SK-N-MC (cell line): ENCODE measurements around the gene JAKMIP3.

ENCODE experiments used
- DNase-seq: peaks from one replicate; pipeline ENCODE4 v3.0.0-alpha.2; 2011; ENCODE audit warnings: low read depth, low spot score
- H3K27ac ChIP-seq: fragments of 200-600 bp; sonication (generic); 2 replicates; pipeline ENCODE4 v1.5.1; 2016; ENCODE audit warnings: mixed run types
- H3K36me3 ChIP-seq: fragments of 200-600 bp; sonication (generic); 2 replicates; pipeline ENCODE4 v1.6.1; 2017; ENCODE audit warnings: antibody characterized with exemption, low read length, mixed read lengths; ENCODE audit not compliant: insufficient read depth
- H3K4me3 ChIP-seq: fragments of 200-600 bp; sonication (generic); 2 replicates; pipeline ENCODE4 v1.5.1; 2016
- H3K9ac ChIP-seq: fragments of 200-600 bp; sonication (generic); 2 replicates; pipeline ENCODE4 v1.8.0; 2017; ENCODE audit warnings: mixed run types, mixed read lengths; ENCODE audit not compliant: insufficient read length
- H3K9me3 ChIP-seq: fragments of 200-600 bp; sonication (generic); 2 replicates; pipeline ENCODE4 v1.6.1; 2017; ENCODE audit warnings: low read depth, mild to moderate bottlenecking, antibody characterized with exemption, low read length, moderate library complexity, mixed read lengths
- EZH2 ChIP-seq: fragments of 200-600 bp; sonication (generic); IDR thresholded peaks from one replicate; pipeline ENCODE4 v1.6.1; 2017; ENCODE audit warnings: antibody characterized with exemption
- FOXP2 ChIP-seq: optimal IDR thresholded peaks from 2 replicates; pipeline ENCODE3; 2011; ENCODE audit warnings: mild to moderate bottlenecking, moderate library complexity; ENCODE audit not compliant: insufficient read depth; ENCODE audit errors: extremely low read length, control extremely low read depth
- POLR2AphosphoS5 ChIP-seq: IDR thresholded peaks from 2 replicates; pipeline ENCODE4 v1.6.1; 2012; ENCODE audit warnings: mild to moderate bottlenecking, low read depth, low read length, borderline replicate concordance

JAKMIP3 gene

GRCh38 chr10:132102717-132103110 lies 37.0 kb downstream of the JAKMIP3 start:
- TF ChIP-seq POLR2AphosphoS5 (no peak), FOXP2 (no peak), EZH2 (no peak)
- Histone ChIP-seq H3K9ac (no peak overlapping the region), H3K9me3 (no peaks in the 10 kb centered on the region), H3K4me3 (no peak overlapping the region), H3K27ac (no peak overlapping the region), H3K36me3 (no peaks in the 10 kb centered on the region)
- DNase-seq: no peak

GRCh38 chr10:132103116-132103910 lies 37.6 kb downstream of the JAKMIP3 start:
- DNase-seq: no peak
- H3K27ac ChIP-seq: no peak overlapping the region
- H3K36me3 ChIP-seq: no peaks in the 10 kb centered on the region
- H3K9me3 ChIP-seq: no peaks in the 10 kb centered on the region
- TF ChIP-seq POLR2AphosphoS5 (no peak), FOXP2 (no peak), EZH2 (no peak)
- no peak overlapping the region for H3K9ac ChIP-seq
- H3K4me3 ChIP-seq: no peak overlapping the region

GRCh38 chr10:132104062-132104461 lies 38.3 kb downstream of the JAKMIP3 start:
- H3K4me3 ChIP-seq: no peak overlapping the region
- H3K36me3 ChIP-seq: no peaks in the 10 kb centered on the region
- DNase-seq: no peak
- no peak for TF ChIP-seq EZH2
- no peak for TF ChIP-seq FOXP2
- no peak for TF ChIP-seq POLR2AphosphoS5
- H3K27ac ChIP-seq: no peak overlapping the region
- no peak overlapping the region for H3K9ac ChIP-seq
- H3K9me3 ChIP-seq: no peaks in the 10 kb centered on the region

- H3K36me3 ChIP-seq: no peaks in the 10 kb centered on the region
- H3K9ac ChIP-seq: no peak overlapping the region
- no peaks in the 10 kb centered on the region for H3K9me3 ChIP-seq
- DNase-seq: no peak
- no peak overlapping the region for H3K4me3 ChIP-seq
- no peak for TF ChIP-seq POLR2AphosphoS5
- no peak for TF ChIP-seq EZH2
- TF ChIP-seq FOXP2: no peak
- H3K27ac ChIP-seq: no peak overlapping the region
These were observed 38.9 kb downstream of the JAKMIP3 start for GRCh38 chr10:132104471-132105301.

GRCh38 chr10:132105302-132105995 lies 39.7 kb downstream of the JAKMIP3 start:
- no peak for DNase-seq
- TF ChIP-seq FOXP2: no peak
- no peak for TF ChIP-seq EZH2
- TF ChIP-seq POLR2AphosphoS5: no peak
- no peak overlapping the region for H3K27ac ChIP-seq
- H3K36me3 ChIP-seq: no peaks in the 10 kb centered on the region
- H3K9ac ChIP-seq: no peak overlapping the region
- no peak overlapping the region for H3K4me3 ChIP-seq
- H3K9me3 ChIP-seq: no peaks in the 10 kb centered on the region

- Histone ChIP-seq H3K9ac (no peak overlapping the region), H3K36me3 (no peaks in the 10 kb centered on the region), H3K9me3 (no peaks in the 10 kb centered on the region), H3K4me3 (no peak overlapping the region), H3K27ac (no peak overlapping the region)
- TF ChIP-seq FOXP2 (no peak), POLR2AphosphoS5 (no peak), EZH2 (no peak)
- no peak for DNase-seq
These were observed 40.7 kb downstream of the JAKMIP3 start for GRCh38 chr10:132106431-132106830.

GRCh38 chr10:132107186-132107948 lies 41.6 kb downstream of the JAKMIP3 start:
- Histone ChIP-seq H3K4me3 (no peak overlapping the region), H3K9me3 (no peaks in the 10 kb centered on the region), H3K9ac (no peak overlapping the region), H3K36me3 (no peaks in the 10 kb centered on the region), H3K27ac (no peak overlapping the region)
- no peak for DNase-seq
- TF ChIP-seq EZH2 (no peak), FOXP2 (no peak), POLR2AphosphoS5 (no peak)
